SK-N-SH (cell line): ENCODE measurements around the gene CNTN4. TPM values are rescaled to one million over a fixed set of nuclear protein-coding genes. Genes with fewer than 3 reads are reported as not detected.
A peak's percentile ranks its signal among the peaks of the same experiment; 100 is the strongest.

Experiments used
- CTCF ChIA-PET: fragments of 300-600, 350-600 bp; formaldehyde crosslinking; extraction: SDS; loops from one replicate; lab custom pipeline; 2021; lab: Yijun Ruan, JAX
- POLR2A ChIA-PET: fragments of 350-600 bp; sonication (Branson Sonifier 250); formaldehyde crosslinking; extraction: SDS; loops from one replicate; lab custom pipeline; 2020; ENCODE audit warnings: antibody characterized with exemption, inconsistent platforms; lab: Yijun Ruan, JAX
- DNase-seq: peaks from one replicate; pipeline ENCODE4 v3.0.0; 2012
- H2AFZ ChIP-seq: fragments of 200-600 bp; sonication (generic); 2 replicates; pipeline ENCODE4 v1.8.1; 2016; ENCODE audit warnings: antibody characterized with exemption, mild to moderate bottlenecking, low read depth
- H3F3A ChIP-seq: fragments of 200-600 bp; sonication (generic); replicated peaks from 2 replicates; pipeline ENCODE3; 2016; ENCODE audit warnings: antibody characterized with exemption, mild to moderate bottlenecking; ENCODE audit not compliant: insufficient read depth
- H3K27ac ChIP-seq, 2 experiments: fragments of 200-500 bp in 1 of 2; fragments of 200-600 bp in 1 of 2; sonication (Bioruptor generic) in 1 of 2; sonication (generic), shearing (Covaris generic) in 1 of 2; 2 replicates each; pipeline versions ENCODE4 v1.5.1 to v1.6.1; 2014 to 2016; ENCODE audit warnings: low read depth in 2 of 2, inconsistent platforms in 1 of 2, low read length in 1 of 2, mild to moderate bottlenecking in 1 of 2, mixed read lengths in 1 of 2
- H3K27me3 ChIP-seq: fragments of 200-600 bp; sonication (generic), shearing (Covaris generic); 2 replicates; pipeline ENCODE4 v1.6.1; 2016; ENCODE audit warnings: mixed run types; ENCODE audit not compliant: insufficient read depth
- H3K36me3 ChIP-seq, 2 experiments: fragments of 200-500 bp in 1 of 2; fragments of 200-600 bp in 1 of 2; sonication (Bioruptor generic) in 1 of 2; sonication (generic) in 1 of 2; replicated peaks in 1 of 2; 2 replicates each; pipeline versions ENCODE3 to v1.5.1; 2014 to 2016; ENCODE audit warnings: low read length in 1 of 2, mild to moderate bottlenecking in 1 of 2; ENCODE audit not compliant: insufficient read depth in 2 of 2, control insufficient read depth in 1 of 2
- H3K4me1 ChIP-seq, 2 experiments: fragments of 200-500 bp in 1 of 2; fragments of 200-600 bp in 1 of 2; sonication (Bioruptor generic) in 1 of 2; sonication (generic), shearing (Covaris generic) in 1 of 2; 2 replicates each; pipeline versions ENCODE4 v1.5.1 to v1.6.1; 2014 to 2016; ENCODE audit warnings: low read depth in 1 of 2, low read length in 1 of 2, mixed run types in 1 of 2; ENCODE audit not compliant: insufficient read depth in 2 of 2, control insufficient read depth in 1 of 2
- H3K4me2 ChIP-seq: fragments of 200-600 bp; sonication (generic), shearing (Covaris generic); 2 replicates; pipeline ENCODE4 v1.6.1; 2017; ENCODE audit warnings: mixed run types
- H3K4me3 ChIP-seq, 2 experiments: fragments of 200-500 bp in 1 of 2; fragments of 200-600 bp in 1 of 2; sonication (Bioruptor generic) in 1 of 2; sonication (generic), shearing (Covaris generic) in 1 of 2; 2 replicates each; pipeline versions ENCODE4 v1.5.1 to v1.8.1; 2014 to 2016; ENCODE audit warnings: low read depth in 2 of 2, inconsistent platforms in 1 of 2, low read length in 1 of 2, mild to moderate bottlenecking in 1 of 2, mixed read lengths in 1 of 2, moderate library complexity in 1 of 2
- H3K79me2 ChIP-seq: fragments of 200-600 bp; sonication (generic); 2 replicates; pipeline ENCODE4 v1.8.1; 2017; ENCODE audit warnings: mild to moderate bottlenecking; ENCODE audit not compliant: insufficient read depth
- H3K9ac ChIP-seq: fragments of 200-600 bp; sonication (generic); 2 replicates; pipeline ENCODE4 v1.6.1; 2017; ENCODE audit warnings: mixed run types
- H3K9me2 ChIP-seq: fragments of 200-600 bp; sonication (generic); 2 replicates; pipeline ENCODE4 v1.6.1; 2017; ENCODE audit warnings: mixed run types
- H3K9me3 ChIP-seq: fragments of 200-600 bp; sonication (generic); 2 replicates; pipeline ENCODE4 v1.6.1; 2017; ENCODE audit warnings: mixed run types, mild to moderate bottlenecking, moderate library complexity
- H4K20me1 ChIP-seq: fragments of 200-600 bp; sonication (generic); 2 replicates; pipeline ENCODE4 v1.6.1; 2017; ENCODE audit warnings: mild to moderate bottlenecking, mixed run types; ENCODE audit not compliant: insufficient read depth
- EP300 ChIP-seq, 2 experiments: IDR thresholded peaks; 2 replicates each; pipeline versions ENCODE4 v1.4.0 to v1.6.1; 2012; ENCODE audit warnings: borderline replicate concordance in 1 of 2, low read depth in 1 of 2, low read length in 1 of 2
- EZH2phosphoT487 ChIP-seq: fragments of 200-600 bp; sonication (generic); IDR thresholded peaks from 2 replicates; pipeline ENCODE4 v1.6.1; 2017; ENCODE audit warnings: low read depth, mixed run types, mild to moderate bottlenecking, antibody characterized with exemption, moderate library complexity, borderline replicate concordance
- GATA2 ChIP-seq: sonication (generic); formaldehyde crosslinking; IDR thresholded peaks from 2 replicates; pipeline ENCODE4 v1.5.0; 2020; ENCODE audit warnings: mild to moderate bottlenecking, missing genetic modification reagents
- PBX3 ChIP-seq: IDR thresholded peaks from 2 replicates; pipeline ENCODE4; 2012
- REST ChIP-seq: IDR thresholded peaks from 2 replicates; pipeline ENCODE4 v1.6.1; 2012; ENCODE audit warnings: mild to moderate bottlenecking, low read depth, low read length, moderate library complexity
- SIN3A ChIP-seq: IDR thresholded peaks from 2 replicates; pipeline ENCODE4 v1.6.1; 2012; ENCODE audit warnings: low read depth, mild to moderate bottlenecking, low read length, moderate library complexity, borderline replicate concordance
- SMC3 ChIP-seq: IDR thresholded peaks from 2 replicates; pipeline ENCODE4 v1.6.1; 2012; ENCODE audit warnings: low read depth, low read length, improper control_type of control experiment
- TAF1 ChIP-seq: IDR thresholded peaks from 2 replicates; pipeline ENCODE4 v1.6.1; 2012; ENCODE audit warnings: low read depth, mild to moderate bottlenecking, low read length, moderate library complexity, borderline replicate concordance
- USF2 ChIP-seq: fragments of 150-350 bp; IDR thresholded peaks from 2 replicates; pipeline ENCODE4 v1.6.1; 2017; ENCODE audit warnings: antibody characterized with exemption, low read length, low read depth, borderline replicate concordance
- WGBS: methylation state at CpG from one replicate; pipeline ENCODE4 v1.1.6; 2017; ENCODE audit warnings: low lambda C conversion rate; 5-methylcytosine and 5-hydroxymethylcytosine counted together
- polyA plus RNA-seq, 3 experiments: library from polyadenylated mRNA; depleted of rRNA; stranded (reverse); fragments of >200 nt; gene quantifications; 2 replicates each; pipeline ENCODE4 v1.2.3, GENCODE V29; 2012

The CNTN4 gene
- polyA plus RNA-seq, 1 of the 3 experiments (the other 2 are of a cell fraction): 0.12 TPM

GRCh38 chr3:2945121-2945520 is 846.5 kb downstream of the CNTN4 start (continued):
- TF ChIP-seq PBX3: no peak
- no peak for TF ChIP-seq USF2
- no peak for TF ChIP-seq TAF1
- TF ChIP-seq, all 33 proteins: peak for 0

- no peaks in the 10 kb centered on the region; the same call in 1 of the 2 replicates for H3K79me2 ChIP-seq
- CTCF ChIA-PET: interaction anchor here (1.0 kb wide), 1 partner anchor 26 kb away, joined by 3 read pairs; no protein-coding TSS in a partner anchor
- no peaks in the 10 kb centered on the region for H3K36me3 ChIP-seq
- H3K9me3 ChIP-seq: no peaks in the 10 kb centered on the region
- H3K4me1 ChIP-seq: peaks cover 0 to 4% of the 10 kb centered on the region in 2 experiments; a peak in 2 of 4 replicates
- H3K4me3 ChIP-seq: no peak overlapping the region
- peak overlapping the region in 1 of 2 experiments; percentile 47; a peak in 2 of 4 replicates for H3K27ac ChIP-seq
- H3K4me2 ChIP-seq: no peak overlapping the region
- H3K9ac ChIP-seq: no peak overlapping the region
- no peak overlapping the region for H2AFZ ChIP-seq
- H3K9me2 ChIP-seq: no peaks in the 10 kb centered on the region
- 11% methylated on average over 2 of the region's 2 CpGs for WGBS
- H4K20me1 ChIP-seq: no peaks in the 10 kb centered on the region
- H3K27me3 ChIP-seq: no peaks in the 10 kb centered on the region
- H3F3A ChIP-seq: no peaks in the 10 kb centered on the region
- TF ChIP-seq SMC3 (no peak), SIN3A (no peak), EZH2phosphoT487 (no peak), EP300 (IDR thresholded peaks at IDR 0.05; ENCODE audit: borderline replicate concordance in 1 of 2, low read depth in 1 of 2, low read length in 1 of 2) (peak in 1 of 2 experiments; percentile 27; a peak in 1 of 4 replicates), GATA2 (CRISPR knock-in tag) (peak; percentile 55; the same call in 1 of the 2 replicates)
- TF ChIP-seq, all 33 proteins: peak for 2
- POLR2A ChIA-PET: no interaction called here
- DNase-seq: peak; percentile 13
Measured at GRCh38 chr3:2947536-2947935, 848.9 kb downstream of the CNTN4 start.

GRCh38 chr3:2948882-2949281 is 850.2 kb downstream of the CNTN4 start:
- no peaks in the 10 kb centered on the region for H3K27me3 ChIP-seq
- WGBS: 52% methylated on average over 1 of the region's 1 CpG
- H3K9ac ChIP-seq: no peak overlapping the region
- no peak for DNase-seq
- H3K79me2 ChIP-seq: no peaks in the 10 kb centered on the region; the same call in 1 of the 2 replicates
- no peak overlapping the region for H3K4me3 ChIP-seq
- CTCF ChIA-PET: interaction anchor here (0.9 kb wide), 1 partner anchor 27 kb away, joined by 3 read pairs; no protein-coding TSS in a partner anchor
- no peak overlapping the region for H3K27ac ChIP-seq
- H3F3A ChIP-seq: no peaks in the 10 kb centered on the region
- POLR2A ChIA-PET: no interaction called here
- no peak overlapping the region for H3K4me2 ChIP-seq
- TF ChIP-seq USF2 (no peak), GATA2 (CRISPR knock-in tag) (peak; percentile 35; the same call in 1 of the 2 replicates), REST (no peak)
- TF ChIP-seq, all 33 proteins: peak for 1
- H3K9me2 ChIP-seq: no peaks in the 10 kb centered on the region
- no peaks in the 10 kb centered on the region for H4K20me1 ChIP-seq
- H2AFZ ChIP-seq: no peak overlapping the region
- no peaks in the 10 kb centered on the region for H3K36me3 ChIP-seq
- H3K9me3 ChIP-seq: no peaks in the 10 kb centered on the region
- peaks cover 0 to 4% of the 10 kb centered on the region in 2 experiments; a peak in 2 of 4 replicates for H3K4me1 ChIP-seq
